ENCODE measurements around the gene GALNT9. TPM values are rescaled to one million over a fixed set of nuclear protein-coding genes. Genes with fewer than 3 reads are reported as not detected.

The GALNT9 gene
- total and polyA plus RNA-seq, 8 donors: 0.15 to 3.1 (median 0.19) TPM; not detected in 5

GRCh38 chr12:132277374-132277941 is 51.9 kb downstream of the GALNT9 start:
- Histone ChIP-seq H3K9me3 (no peaks in the 10 kb centered on the region), H3K36me3 (no peaks in the 10 kb centered on the region), H3K4me3 (no peak overlapping the region), H3K27ac (no peak overlapping the region), H3K4me1 (peaks cover 0 to 38% (median 17%) of the 10 kb centered on the region in 4 donors), H3K27me3 (peaks cover 0 to 94% (median 46%) of the 10 kb centered on the region in 3 donors)
- TF ChIP-seq POLR2AphosphoS5 (IDR thresholded peaks at IDR 0.05) (no peak), EP300 (IDR thresholded peaks at IDR 0.05) (no peak), POLR2A (IDR thresholded peaks at IDR 0.05) (no peak), CTCF (IDR thresholded peaks at IDR 0.05) (no peak)
- intact Hi-C loops (cut with DNase I; ENCODE audit: low total_unique reads): no loop called here
- WGBS, 5 donors: 41 to 57% (median 54%) methylated on average over 12 to 31 of the region's 31 CpGs
- peak in 1 of 2 donors; percentile 47 for DNase-seq

- Histone ChIP-seq H3K9me3 (no peaks in the 10 kb centered on the region), H3K27me3 (peaks cover 0 to 93% (median 46%) of the 10 kb centered on the region in 3 donors), H3K4me1 (peaks cover 0 to 38% (median 17%) of the 10 kb centered on the region in 4 donors), H3K4me3 (no peak overlapping the region), H3K36me3 (no peaks in the 10 kb centered on the region), H3K27ac (no peak overlapping the region)
- TF ChIP-seq CTCF (IDR thresholded peaks at IDR 0.05) (no peak), POLR2AphosphoS5 (IDR thresholded peaks at IDR 0.05) (no peak), EP300 (IDR thresholded peaks at IDR 0.05) (no peak), POLR2A (IDR thresholded peaks at IDR 0.05) (no peak)
- intact Hi-C loops (cut with DNase I; ENCODE audit: low total_unique reads): no loop called here
- 40 to 48% (median 45%) methylated on average over 12 of the region's 12 CpGs for WGBS, 5 donors
- DNase-seq: peak in 1 of 2 donors; percentile 40
Measured at GRCh38 chr12:132276827-132277373, 52.5 kb downstream of the GALNT9 start.

GRCh38 chr12:132276066-132276826 is 53.1 kb downstream of the GALNT9 start:
- H3K4me3 ChIP-seq: no peak overlapping the region
- WGBS, 5 donors: 82 to 88% (median 88%) methylated on average over 18 to 20 of the region's 20 CpGs
- peaks cover 0 to 93% (median 46%) of the 10 kb centered on the region in 3 donors for H3K27me3 ChIP-seq
- no peak for DNase-seq
- TF ChIP-seq POLR2A (IDR thresholded peaks at IDR 0.05): no peak
- no peak for TF ChIP-seq CTCF (IDR thresholded peaks at IDR 0.05)
- TF ChIP-seq POLR2AphosphoS5 (IDR thresholded peaks at IDR 0.05): no peak
- no peak for TF ChIP-seq EP300 (IDR thresholded peaks at IDR 0.05)
- H3K9me3 ChIP-seq: no peaks in the 10 kb centered on the region
- intact Hi-C loops (cut with DNase I; ENCODE audit: low total_unique reads): no loop called here
- no peaks in the 10 kb centered on the region for H3K36me3 ChIP-seq
- peaks cover 0 to 38% (median 17%) of the 10 kb centered on the region in 4 donors for H3K4me1 ChIP-seq
- no peak overlapping the region for H3K27ac ChIP-seq

GRCh38 chr12:132275631-132276030 is 53.8 kb downstream of the GALNT9 start:
- DNase-seq: no peak
- TF ChIP-seq EP300 (IDR thresholded peaks at IDR 0.05) (no peak), CTCF (IDR thresholded peaks at IDR 0.05) (no peak), POLR2A (IDR thresholded peaks at IDR 0.05) (no peak), POLR2AphosphoS5 (IDR thresholded peaks at IDR 0.05) (no peak)
- H3K4me3 ChIP-seq: no peak overlapping the region
- H3K27me3 ChIP-seq: peaks cover 0 to 93% (median 42%) of the 10 kb centered on the region in 3 donors
- H3K36me3 ChIP-seq: no peaks in the 10 kb centered on the region
- no peaks in the 10 kb centered on the region for H3K9me3 ChIP-seq
- no peak overlapping the region for H3K27ac ChIP-seq
- WGBS, 5 donors: 93 to 94% (median 93%) methylated on average over 13 to 18 of the region's 18 CpGs
- intact Hi-C loops (cut with DNase I; ENCODE audit: low total_unique reads): no loop called here
- H3K4me1 ChIP-seq: peaks cover 0 to 38% (median 17%) of the 10 kb centered on the region in 4 donors
